Mesendoderm (in vitro differentiated cells): ENCODE data around the gene C20orf96.

Experiments used
- DNase-seq: peaks from one replicate; pipeline ENCODE4 v3.0.0; 2013
- H2AK5ac ChIP-seq: 2 replicates; pipeline ENCODE4 v1.6.1; 2013; ENCODE audit warnings: low read length, inconsistent platforms
- H2BK120ac ChIP-seq: 2 replicates; pipeline ENCODE4 v1.6.1; 2013; ENCODE audit warnings: low read depth, mild to moderate bottlenecking, low read length, moderate library complexity, mixed read lengths
- H2BK15ac ChIP-seq: replicated peaks from 2 replicates; pipeline ENCODE4 v1.6.1; 2013; ENCODE audit warnings: low read depth, mild to moderate bottlenecking, moderate library complexity
- H2BK5ac ChIP-seq: 2 replicates; pipeline ENCODE4 v1.6.1; 2013; ENCODE audit warnings: low read length, inconsistent platforms
- H3K18ac ChIP-seq: 2 replicates; pipeline ENCODE4 v1.6.1; 2013; ENCODE audit warnings: mild to moderate bottlenecking, low read length, mixed read lengths
- H3K23ac ChIP-seq: one replicate; pipeline ENCODE4 v1.6.1; 2013; ENCODE audit warnings: low read length
- H3K27ac ChIP-seq: 2 replicates; pipeline ENCODE4 v1.5.1; 2013; ENCODE audit warnings: low read depth, mild to moderate bottlenecking, inconsistent platforms, low read length, moderate library complexity
- H3K27me3 ChIP-seq: 2 replicates; pipeline ENCODE4 v1.6.1; 2013; ENCODE audit warnings: low read length, control low read depth, mild to moderate bottlenecking, inconsistent platforms; ENCODE audit not compliant: insufficient read depth, poor library complexity
- H3K36me3 ChIP-seq: 2 replicates; pipeline ENCODE4 v1.6.1; 2013; ENCODE audit warnings: low read length, inconsistent platforms; ENCODE audit not compliant: control insufficient read depth, insufficient read depth
- H3K4ac ChIP-seq: one replicate; pipeline ENCODE4 v1.6.1; 2013; ENCODE audit warnings: low read depth, mild to moderate bottlenecking, low read length, moderate library complexity
- H3K4me1 ChIP-seq: 2 replicates; pipeline ENCODE4 v1.6.1; 2013; ENCODE audit warnings: low read depth, low read length, inconsistent platforms; ENCODE audit not compliant: control insufficient read depth
- H3K4me2 ChIP-seq: 2 replicates; pipeline ENCODE4 v1.6.1; 2013; ENCODE audit warnings: low read length
- H3K4me3 ChIP-seq: 2 replicates; pipeline ENCODE4 v1.5.1; 2013; ENCODE audit warnings: mild to moderate bottlenecking, low read length
- H3K56ac ChIP-seq: one replicate; pipeline ENCODE4 v1.6.1; 2013; ENCODE audit warnings: low read length
- H3K79me1 ChIP-seq: 2 replicates; pipeline ENCODE4 v1.6.1; 2013; ENCODE audit warnings: low read length, inconsistent platforms
- H3K79me2 ChIP-seq: 2 replicates; pipeline ENCODE4 v1.6.1; 2013; ENCODE audit warnings: mild to moderate bottlenecking, low read length; ENCODE audit not compliant: control insufficient read depth, insufficient read depth
- H3K9ac ChIP-seq: 2 replicates; pipeline ENCODE4 v1.6.1; 2013; ENCODE audit warnings: low read length, inconsistent platforms
- H4K5ac ChIP-seq: one replicate; pipeline ENCODE4 v1.6.1; 2013; ENCODE audit warnings: low read length
- H4K8ac ChIP-seq: one replicate; pipeline ENCODE4 v1.6.1; 2013; ENCODE audit warnings: low read depth, mild to moderate bottlenecking, control low read depth, low read length, moderate library complexity
- WGBS: extraction: QIAGEN DNeasy Blood & Tissue Kit; methylation state at CpG from one replicate; pipeline ENCODE4 v1.1.7; 2013; ENCODE audit warnings: low lambda C conversion rate, missing lambda C conversion rate; ENCODE audit not compliant: insufficient coverage; ENCODE audit errors: extremely low coverage; 5-methylcytosine and 5-hydroxymethylcytosine counted together

Gene C20orf96

DNA sequence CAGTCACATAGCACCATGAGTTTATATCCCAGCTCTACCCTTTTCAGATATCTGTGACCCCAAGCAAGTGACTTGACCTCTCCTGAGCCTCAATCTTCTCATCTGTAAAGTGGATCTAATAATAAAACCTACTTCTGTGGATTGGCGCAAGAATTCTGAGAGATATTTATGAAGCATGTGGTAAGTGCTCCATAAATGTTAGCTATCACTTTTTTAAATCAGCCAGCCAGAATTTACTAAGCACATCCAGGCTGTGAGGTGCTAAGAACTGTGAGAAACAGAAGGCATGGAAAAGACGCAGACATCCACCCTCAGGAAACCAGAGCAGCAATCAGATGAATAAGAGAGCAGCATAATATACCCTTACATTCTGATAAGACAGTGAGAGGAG, 862 bp downstream of the C20orf96 start:
- Histone ChIP-seq H2BK5ac (no peak overlapping the region), H3K23ac (no peak overlapping the region), H3K79me1 (no peaks in the 10 kb centered on the region), H3K4me3 (peak overlapping the region; percentile 59), H3K36me3 (no peaks in the 10 kb centered on the region), H3K9ac (peak overlapping the region; percentile 72), H3K79me2 (no peaks in the 10 kb centered on the region), H4K8ac (no peak overlapping the region), H2AK5ac (no peak overlapping the region), H3K56ac (peak overlapping the region; percentile 87), H3K18ac (peak overlapping the region; percentile 3), H3K4ac (no peak overlapping the region), H3K4me1 (peaks cover 6% of the 10 kb centered on the region), H4K5ac (no peak overlapping the region), H2BK15ac (no peak overlapping the region), H3K27ac (no peak overlapping the region), H3K4me2 (peak overlapping the region; percentile 63), H2BK120ac (no peak overlapping the region), H3K27me3 (no peaks in the 10 kb centered on the region)
- WGBS: no CpG with 5 or more reads among the region's 2 CpGs
- no peak for DNase-seq

DNA sequence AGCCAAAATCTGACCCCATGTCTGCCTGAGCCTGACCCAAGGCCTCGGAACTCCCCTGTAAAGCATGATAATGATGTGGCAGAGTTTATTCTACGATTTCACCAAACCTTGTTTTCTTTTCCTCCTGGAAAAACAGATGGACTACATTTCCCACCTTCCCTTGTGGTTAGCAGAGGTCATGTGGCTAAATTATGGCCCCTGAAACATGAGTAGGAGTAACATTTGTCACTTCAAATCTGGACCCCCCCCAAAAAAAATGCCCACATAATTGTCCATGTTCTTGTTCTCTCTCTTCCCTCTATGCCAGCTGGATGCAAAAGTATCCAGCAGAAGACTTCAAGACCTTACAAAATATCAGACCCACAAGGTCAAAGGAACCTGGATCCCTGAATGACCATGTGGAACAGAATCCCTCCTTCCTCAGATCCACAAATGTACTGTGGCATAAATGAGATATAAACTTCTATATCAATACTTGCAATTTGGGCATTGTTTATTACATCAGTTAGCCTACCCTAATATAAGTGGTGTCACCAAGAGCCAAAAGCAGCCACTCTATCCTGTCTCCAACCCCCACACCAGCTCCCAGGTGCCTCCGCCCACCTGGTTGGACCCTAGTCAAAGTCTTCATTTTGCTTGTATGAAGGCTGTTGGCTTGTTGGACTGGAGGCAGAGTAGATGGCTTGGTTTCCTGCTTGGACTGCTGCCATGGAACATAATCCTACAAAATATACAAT, 1.4 kb downstream of the C20orf96 start:
- H3K79me2 ChIP-seq: no peaks in the 10 kb centered on the region
- no peak overlapping the region for H3K27ac ChIP-seq
- H3K4ac ChIP-seq: no peak overlapping the region
- no peaks in the 10 kb centered on the region for H3K79me1 ChIP-seq
- no peak overlapping the region for H3K9ac ChIP-seq
- no peaks in the 10 kb centered on the region for H3K36me3 ChIP-seq
- H2BK5ac ChIP-seq: no peak overlapping the region
- no peak overlapping the region for H2BK120ac ChIP-seq
- peaks cover 6% of the 10 kb centered on the region for H3K4me1 ChIP-seq
- no peak overlapping the region for H4K5ac ChIP-seq
- H4K8ac ChIP-seq: no peak overlapping the region
- no peak overlapping the region for H2AK5ac ChIP-seq
- no peaks in the 10 kb centered on the region for H3K27me3 ChIP-seq
- H3K56ac ChIP-seq: no peak overlapping the region
- H3K23ac ChIP-seq: no peak overlapping the region
- H3K18ac ChIP-seq: no peak overlapping the region
- no CpG with 5 or more reads among the region's 3 CpGs for WGBS
- no peak overlapping the region for H2BK15ac ChIP-seq
- no peak for DNase-seq
- H3K4me2 ChIP-seq: no peak overlapping the region
- no peak overlapping the region for H3K4me3 ChIP-seq

DNA sequence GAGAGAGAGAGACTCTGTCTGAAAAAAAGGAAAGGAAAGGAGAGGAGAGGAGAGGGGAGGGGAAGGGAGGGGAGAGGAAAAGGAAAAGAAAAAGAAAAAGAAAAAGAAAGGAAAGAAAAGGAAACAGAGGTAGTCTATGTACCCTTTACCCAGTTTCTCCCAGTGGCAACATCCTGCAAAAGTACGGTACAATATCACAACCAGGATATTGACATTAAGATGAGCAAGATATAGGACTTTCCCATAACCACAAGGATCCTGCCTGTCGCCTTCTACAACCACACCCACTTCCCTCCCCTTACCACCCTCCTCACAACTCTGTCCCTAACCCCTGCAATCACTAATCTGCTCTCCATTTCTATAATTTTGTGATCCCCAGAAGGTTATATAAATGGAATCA, 4.0 kb downstream of the C20orf96 start:
- H2BK15ac ChIP-seq: no peak overlapping the region
- H3K9ac ChIP-seq: no peak overlapping the region
- H3K79me2 ChIP-seq: no peaks in the 10 kb centered on the region
- no peak overlapping the region for H3K4me3 ChIP-seq
- no peak overlapping the region for H2BK120ac ChIP-seq
- no peak overlapping the region for H2BK5ac ChIP-seq
- no CpG with 5 or more reads among the region's 2 CpGs for WGBS
- no peak overlapping the region for H4K5ac ChIP-seq
- H3K4me1 ChIP-seq: peaks cover 6% of the 10 kb centered on the region
- H2AK5ac ChIP-seq: no peak overlapping the region
- no peak overlapping the region for H3K56ac ChIP-seq
- no peaks in the 10 kb centered on the region for H3K36me3 ChIP-seq
- no peaks in the 10 kb centered on the region for H3K79me1 ChIP-seq
- H4K8ac ChIP-seq: no peak overlapping the region
- no peak overlapping the region for H3K27ac ChIP-seq
- no peak overlapping the region for H3K23ac ChIP-seq
- no peak for DNase-seq
- no peak overlapping the region for H3K4ac ChIP-seq
- no peak overlapping the region for H3K18ac ChIP-seq
- H3K4me2 ChIP-seq: no peak overlapping the region
- no peaks in the 10 kb centered on the region for H3K27me3 ChIP-seq

DNA sequence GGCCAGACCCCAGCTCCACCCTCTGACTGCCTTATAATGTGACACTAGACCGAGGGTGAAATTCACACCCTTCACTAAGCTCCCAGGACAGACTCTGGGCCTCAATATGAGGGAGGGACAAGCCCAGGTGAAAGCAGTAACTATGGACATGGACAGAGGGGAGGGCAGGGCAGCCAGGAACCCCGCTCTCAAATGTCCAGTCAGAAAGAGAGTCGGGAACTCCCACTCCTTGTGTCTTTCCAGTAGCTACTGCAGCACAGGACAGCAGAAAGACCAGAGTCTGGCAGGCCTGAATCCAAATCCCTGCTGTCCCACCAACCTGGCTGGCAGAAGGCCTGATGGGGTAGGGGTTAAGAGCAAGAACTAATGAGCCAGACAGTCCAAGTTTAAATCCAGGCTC, 6.4 kb downstream of the C20orf96 start:
- WGBS: no CpG with 5 or more reads among the region's 3 CpGs
- no peak overlapping the region for H3K23ac ChIP-seq
- no peak overlapping the region for H3K27ac ChIP-seq
- H3K36me3 ChIP-seq: no peaks in the 10 kb centered on the region
- no peak overlapping the region for H2BK5ac ChIP-seq
- no peaks in the 10 kb centered on the region for H3K4me1 ChIP-seq
- H3K4me3 ChIP-seq: no peak overlapping the region
- no peaks in the 10 kb centered on the region for H3K79me1 ChIP-seq
- no peak overlapping the region for H3K4ac ChIP-seq
- H2BK120ac ChIP-seq: no peak overlapping the region
- no peak overlapping the region for H2BK15ac ChIP-seq
- no peak overlapping the region for H3K56ac ChIP-seq
- no peak overlapping the region for H3K9ac ChIP-seq
- H4K8ac ChIP-seq: no peak overlapping the region
- no peak for DNase-seq
- no peak overlapping the region for H4K5ac ChIP-seq
- H3K79me2 ChIP-seq: no peaks in the 10 kb centered on the region
- no peak overlapping the region for H3K18ac ChIP-seq
- H3K4me2 ChIP-seq: no peak overlapping the region
- no peaks in the 10 kb centered on the region for H3K27me3 ChIP-seq
- H2AK5ac ChIP-seq: no peak overlapping the region

DNA sequence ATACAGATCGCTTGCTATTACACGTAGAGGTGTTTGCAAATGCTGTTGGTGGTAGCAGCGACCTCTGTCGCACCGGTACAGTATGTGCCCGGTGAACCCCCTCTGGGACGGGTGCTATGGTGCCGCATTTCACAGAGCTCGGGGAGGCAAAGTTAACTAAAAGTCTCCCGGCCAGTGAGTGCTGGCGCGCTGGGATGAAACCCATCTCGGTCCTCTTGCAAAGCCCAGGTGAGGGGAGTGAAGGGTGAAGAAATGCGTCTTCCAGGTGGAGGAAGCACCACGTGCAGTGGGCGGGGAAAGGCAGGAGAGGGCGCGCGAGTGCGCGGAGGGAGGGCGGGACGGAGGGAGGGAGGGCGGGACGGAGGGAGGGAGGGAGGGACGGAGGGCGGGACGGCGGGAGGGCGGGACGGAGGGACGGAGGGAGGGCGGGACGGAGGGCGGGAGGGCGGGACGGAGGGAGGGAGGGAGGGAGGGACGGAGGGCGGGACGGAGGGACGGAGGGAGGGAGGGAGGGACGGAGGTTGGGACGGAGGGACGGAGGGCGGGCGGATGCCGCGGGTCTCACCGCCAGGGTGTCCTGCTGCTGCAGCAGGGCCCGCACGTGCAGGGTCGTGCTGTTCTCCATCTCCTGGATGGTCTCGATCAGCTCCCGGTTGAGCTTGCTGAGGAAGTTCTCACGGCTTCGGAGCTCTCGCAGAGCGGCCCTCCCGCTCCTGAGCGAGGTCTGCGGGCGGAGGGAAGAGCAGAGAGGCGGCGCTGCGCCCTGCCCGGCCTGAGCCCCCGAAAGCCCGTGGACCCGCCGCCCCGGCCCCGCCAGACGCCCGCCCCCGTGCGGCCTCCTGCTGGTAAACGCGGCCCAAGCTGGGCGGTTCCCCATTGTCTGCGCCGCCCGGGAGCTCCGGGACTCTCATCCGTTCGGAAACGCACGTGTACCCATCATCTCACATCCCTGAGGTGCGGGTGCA, 11.7 kb downstream of the C20orf96 start:
- Histone ChIP-seq H2AK5ac (no peak overlapping the region), H3K4me2 (peak overlapping the region; percentile 56), H3K27ac (no peak overlapping the region), H3K36me3 (no peaks in the 10 kb centered on the region), H2BK15ac (no peak overlapping the region), H3K56ac (peak overlapping the region; percentile 79), H4K8ac (no peak overlapping the region), H4K5ac (no peak overlapping the region), H2BK120ac (no peak overlapping the region), H3K27me3 (no peaks in the 10 kb centered on the region), H3K9ac (peak overlapping the region; percentile 59), H3K4me3 (no peak overlapping the region), H2BK5ac (no peak overlapping the region), H3K23ac (no peak overlapping the region), H3K18ac (no peak overlapping the region), H3K79me1 (no peaks in the 10 kb centered on the region), H3K79me2 (no peaks in the 10 kb centered on the region), H3K4ac (no peak overlapping the region), H3K4me1 (no peaks in the 10 kb centered on the region)
- no CpG with 5 or more reads among the region's 88 CpGs for WGBS
- peak; percentile 77 for DNase-seq
